PC-9 (cell line): ENCODE data around the gene SCN7A. TPM values are rescaled to one million over a fixed set of nuclear protein-coding genes. Genes with fewer than 3 reads are reported as not detected.

Source experiments
- BruUV-seq: library from RNA; stranded (reverse); fragments of 400-500 nt; replicated peaks from 2 replicates; lab custom pipeline; 2021; lab: Mats Ljungman, UMichigan
- CTCF ChIA-PET: fragments of 300-600 bp; sonication (Branson Sonifier 250); formaldehyde crosslinking; loops from one replicate; lab custom pipeline; 2022; ENCODE audit warnings: antibody characterized with exemption; lab: Charles Lee
- POLR2A ChIA-PET: fragments of 300-600 bp; sonication (Branson Sonifier 250); formaldehyde crosslinking; loops from one replicate; lab custom pipeline; 2022; ENCODE audit warnings: antibody characterized with exemption; ENCODE audit not compliant: unreplicated experiment; lab: Charles Lee
- DNase-seq, 2 experiments: peaks; one replicate each; pipeline versions ENCODE4 v3.0.0 to v3.0.0-alpha.2; 2015 to 2022; ENCODE audit warnings: mixed read lengths in 1 of 2
- H2AFZ ChIP-seq: fragments of 200-600 bp; sonication (generic); 2 replicates; pipeline ENCODE4 v1.8.1; 2017; ENCODE audit warnings: antibody characterized with exemption
- H3F3A ChIP-seq: fragments of 200-600 bp; sonication (generic); 2 replicates; pipeline ENCODE4 v1.8.1; 2017; ENCODE audit warnings: antibody characterized with exemption, mild to moderate bottlenecking, low read depth; ENCODE audit not compliant: insufficient read depth
- H3K27ac ChIP-seq: fragments of 200-600 bp; sonication (generic); 2 replicates; pipeline ENCODE4 v1.6.1; 2016; ENCODE audit warnings: mixed run types
- H3K27me3 ChIP-seq: fragments of 200-600 bp; sonication (generic); 2 replicates; pipeline ENCODE4 v1.6.1; 2016; ENCODE audit warnings: low read depth, mixed run types; ENCODE audit not compliant: insufficient read depth
- H3K36me3 ChIP-seq: fragments of 200-600 bp; sonication (generic); 2 replicates; pipeline ENCODE4 v1.6.1; 2016; ENCODE audit warnings: low read depth, mixed run types
- H3K4me1 ChIP-seq: fragments of 200-600 bp; sonication (generic); replicated peaks from 2 replicates; pipeline ENCODE4 v1.6.1; 2016; ENCODE audit warnings: mixed run types; ENCODE audit not compliant: insufficient read depth
- H3K4me2 ChIP-seq: fragments of 200-600 bp; sonication (generic); 2 replicates; pipeline ENCODE4 v1.6.1; 2017; ENCODE audit warnings: mixed run types
- H3K4me3 ChIP-seq: fragments of 200-600 bp; sonication (generic); 2 replicates; pipeline ENCODE4 v1.6.1; 2016; ENCODE audit warnings: mixed run types
- H3K79me2 ChIP-seq: fragments of 200-600 bp; sonication (generic); 2 replicates; pipeline ENCODE4 v1.6.1; 2017; ENCODE audit warnings: low read depth, mixed run types
- H3K9me2 ChIP-seq: fragments of 200-600 bp; sonication (generic); 2 replicates; pipeline ENCODE4 v1.8.1; 2017; ENCODE audit warnings: mild to moderate bottlenecking; ENCODE audit not compliant: insufficient read depth
- H3K9me3 ChIP-seq: fragments of 200-600 bp; sonication (generic); 2 replicates; pipeline ENCODE4 v1.8.1; 2016; ENCODE audit warnings: low read depth; ENCODE audit not compliant: insufficient read depth
- H4K20me1 ChIP-seq: fragments of 200-600 bp; sonication (generic); 2 replicates; pipeline ENCODE4 v1.8.1; 2017; ENCODE audit not compliant: insufficient read depth
- CTCF ChIP-seq: fragments of 200-600 bp; sonication (generic); conservative IDR thresholded peaks from 2 replicates; pipeline ENCODE4 v1.6.1; 2017; ENCODE audit warnings: mixed run types, antibody characterized with exemption, mild to moderate bottlenecking, moderate library complexity
- EZH2 ChIP-seq: fragments of 200-600 bp; sonication (generic); IDR thresholded peaks from 2 replicates; pipeline ENCODE4 v1.8.0; 2017; ENCODE audit warnings: antibody characterized with exemption, low read depth
- intact Hi-C: fragments of 100-400 bp; cut with micrococcal nuclease; formaldehyde crosslinking; loops from one replicate; pipeline ENCODE4 v1.10.0; 2022; ENCODE audit not compliant: unreplicated experiment
- total RNA-seq: library from RNA; stranded (reverse); gene quantifications from 2 replicates; pipeline ENCODE4 v1.2.3, GENCODE V29; 2021

Gene SCN7A
- total RNA-seq, 1 experiment from 2014 or later, result not detected

DNA sequence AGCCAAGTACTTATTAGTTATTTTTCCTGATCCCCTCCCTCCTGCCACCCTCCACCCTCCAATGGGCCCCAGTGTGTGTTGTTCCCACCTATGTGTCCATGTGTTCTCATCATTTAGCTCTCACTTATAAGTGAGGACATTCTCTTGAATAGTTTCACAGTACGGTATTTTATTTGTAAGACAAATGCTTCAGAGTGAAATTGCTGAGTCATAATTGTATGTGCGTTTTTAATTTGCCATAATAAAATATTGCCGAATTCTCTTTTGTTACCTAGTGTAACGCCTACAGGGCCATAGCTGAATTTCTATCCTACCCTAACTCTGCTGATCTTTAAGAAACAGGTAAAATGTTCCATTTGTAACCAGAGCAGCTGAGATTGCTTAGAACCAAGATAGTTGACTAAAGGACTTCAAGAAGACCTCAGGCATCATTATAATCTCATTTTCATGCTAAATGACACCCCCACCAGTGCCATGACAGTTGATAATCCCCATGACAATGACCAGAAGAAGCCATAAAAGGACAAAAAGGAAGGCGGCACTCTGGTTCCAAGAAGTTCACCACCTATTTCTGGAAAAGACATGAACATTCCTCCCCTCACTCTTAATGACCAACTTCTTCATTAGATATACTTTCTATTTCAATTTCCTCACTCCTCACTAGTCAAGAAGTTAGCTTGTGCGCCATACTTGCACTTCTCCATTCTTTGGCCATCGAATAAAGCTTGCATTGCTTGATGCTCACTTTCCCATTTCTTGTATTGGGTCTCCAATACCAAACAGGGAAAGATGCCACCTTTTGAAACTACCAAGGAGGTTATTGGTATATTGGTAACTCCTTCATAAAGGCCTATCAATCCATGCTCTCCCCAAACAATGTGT is 136.7 kb downstream of the SCN7A start:
- Histone ChIP-seq H3K27me3 (no peaks in the 10 kb centered on the region), H3K27ac (no peak overlapping the region), H3K36me3 (no peaks in the 10 kb centered on the region), H3K4me3 (no peak overlapping the region), H2AFZ (no peak overlapping the region), H3F3A (no peaks in the 10 kb centered on the region), H3K4me1 (no peaks in the 10 kb centered on the region), H3K79me2 (no peaks in the 10 kb centered on the region), H3K9me3 (no peaks in the 10 kb centered on the region), H4K20me1 (no peaks in the 10 kb centered on the region), H3K4me2 (no peak overlapping the region), H3K9me2 (no peaks in the 10 kb centered on the region)
- TF ChIP-seq CTCF (no peak), EZH2 (no peak)
- DNase-seq, result no peak
- intact Hi-C loops, result no loop called here
- BruUV-seq, result no TSS peak
- ChIA-PET CTCF (interaction anchor here (0.6 kb wide), 1 partner anchor 160 kb away, joined by 3 read pairs; no protein-coding TSS in a partner anchor), POLR2A (no interaction called here)

Other genes starting within 250 kb of the SCN7A start
- 3.4 and 5.2 TPM in 2 replicates for gene SCN9A, start 118.3 kb downstream of the SCN7A start, total RNA-seq